NCI-H446 (cell line): ENCODE data around the gene HOXC11.

Experiments used
- DNase-seq, 2 experiments: peaks; one replicate each; lab custom pipeline; 2025; lab: John Stamatoyannopoulos, UW

Gene HOXC11

GRCh38 chr12:54021432-54022013 lies 48.6 kb downstream of the HOXC11 start:
- no peak for DNase-seq

- DNase-seq, result no peak
Observed at GRCh38 chr12:54022960-54023884, 50.3 kb downstream of the HOXC11 start.

GRCh38 chr12:54024127-54024526 lies 51.2 kb downstream of the HOXC11 start:
- no peak for DNase-seq

- DNase-seq, result no peak
Observed at GRCh38 chr12:54024581-54025305, 51.8 kb downstream of the HOXC11 start.

- DNase-seq, result no peak
Observed at GRCh38 chr12:54025499-54026405, 52.8 kb downstream of the HOXC11 start.

GRCh38 chr12:54026640-54027441 lies 53.9 kb downstream of the HOXC11 start:
- no peak for DNase-seq
